GM12872 (cell line): Measurements from ENCODE around the gene MAGI1.

Experiments used
- TF ChIP-seq, protein P1 (sequence below): IDR thresholded peaks from 3 replicates; pipeline ENCODE4 v1.5.1; 2011; ENCODE audit warnings: low read depth, mild to moderate bottlenecking, low read length, moderate library complexity; ENCODE audit not compliant: insufficient read depth

MAGI1 gene

DNA sequence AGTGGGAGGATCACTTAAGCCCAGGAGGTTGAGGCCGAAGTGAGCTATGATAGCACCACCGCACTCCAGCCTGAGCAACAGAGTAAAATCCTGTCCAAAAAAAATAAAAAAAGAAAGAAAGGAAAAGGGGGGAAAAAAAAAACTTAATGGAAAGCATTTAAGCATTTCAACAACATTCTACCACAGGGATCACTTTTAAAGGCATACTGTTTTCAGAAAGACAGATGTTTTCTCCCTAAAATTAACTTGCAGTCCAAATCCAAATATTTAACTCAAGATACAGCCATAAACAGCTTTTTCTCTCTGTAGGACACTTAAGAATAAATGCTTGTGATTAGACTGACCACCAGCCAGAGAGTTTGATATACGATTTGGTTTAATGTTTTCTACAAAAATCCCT is 141.0 kb downstream of the MAGI1 start:
- TF ChIP-seq, protein P1, sequence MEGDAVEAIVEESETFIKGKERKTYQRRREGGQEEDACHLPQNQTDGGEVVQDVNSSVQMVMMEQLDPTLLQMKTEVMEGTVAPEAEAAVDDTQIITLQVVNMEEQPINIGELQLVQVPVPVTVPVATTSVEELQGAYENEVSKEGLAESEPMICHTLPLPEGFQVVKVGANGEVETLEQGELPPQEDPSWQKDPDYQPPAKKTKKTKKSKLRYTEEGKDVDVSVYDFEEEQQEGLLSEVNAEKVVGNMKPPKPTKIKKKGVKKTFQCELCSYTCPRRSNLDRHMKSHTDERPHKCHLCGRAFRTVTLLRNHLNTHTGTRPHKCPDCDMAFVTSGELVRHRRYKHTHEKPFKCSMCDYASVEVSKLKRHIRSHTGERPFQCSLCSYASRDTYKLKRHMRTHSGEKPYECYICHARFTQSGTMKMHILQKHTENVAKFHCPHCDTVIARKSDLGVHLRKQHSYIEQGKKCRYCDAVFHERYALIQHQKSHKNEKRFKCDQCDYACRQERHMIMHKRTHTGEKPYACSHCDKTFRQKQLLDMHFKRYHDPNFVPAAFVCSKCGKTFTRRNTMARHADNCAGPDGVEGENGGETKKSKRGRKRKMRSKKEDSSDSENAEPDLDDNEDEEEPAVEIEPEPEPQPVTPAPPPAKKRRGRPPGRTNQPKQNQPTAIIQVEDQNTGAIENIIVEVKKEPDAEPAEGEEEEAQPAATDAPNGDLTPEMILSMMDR: no peak

- TF ChIP-seq, protein P1: no peak
These were observed 142.4 kb downstream of the MAGI1 start for GRCh38 chr3:65896321-65896720.

GRCh38 chr3:65894679-65895453 is 143.9 kb downstream of the MAGI1 start:
- TF ChIP-seq, protein P1: no peak

DNA sequence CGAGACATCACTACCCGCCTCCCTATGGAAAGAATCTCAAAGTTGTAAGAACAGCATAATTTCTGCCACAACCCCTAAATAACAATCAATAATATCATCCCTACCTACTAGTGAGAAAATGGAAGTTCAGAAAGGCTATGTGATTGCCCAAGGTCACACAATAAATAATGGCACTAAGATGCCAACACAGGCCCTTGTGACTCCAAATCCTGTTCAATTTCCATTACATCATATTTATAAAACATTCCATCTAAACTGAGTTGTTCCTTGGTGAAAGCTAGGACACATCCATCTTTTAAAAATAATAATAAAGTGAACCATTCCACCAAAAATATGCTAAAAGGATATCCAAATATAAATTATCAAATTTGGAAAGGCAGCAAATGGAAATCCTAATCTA is 144.6 kb downstream of the MAGI1 start:
- TF ChIP-seq, protein P1: no peak

DNA sequence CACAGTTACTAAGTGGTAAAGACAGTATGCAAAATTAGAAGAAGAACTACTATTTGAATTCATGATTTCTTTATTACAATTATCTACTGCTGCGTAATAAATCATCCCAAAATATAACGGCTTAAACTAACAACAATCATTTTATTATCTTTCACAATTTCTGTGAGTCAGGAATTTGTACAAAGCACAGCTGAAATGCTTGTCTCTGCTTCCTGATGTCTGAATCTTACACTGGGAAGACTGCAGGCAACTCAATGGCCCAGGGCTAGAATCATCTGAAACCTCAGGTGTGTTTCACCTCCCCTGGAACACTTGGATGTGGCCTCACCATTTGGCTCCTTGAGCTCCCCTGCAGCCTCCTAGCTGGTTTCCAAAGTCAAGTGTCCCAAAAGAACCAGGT is 145.1 kb downstream of the MAGI1 start:
- TF ChIP-seq, protein P1: no peak

DNA sequence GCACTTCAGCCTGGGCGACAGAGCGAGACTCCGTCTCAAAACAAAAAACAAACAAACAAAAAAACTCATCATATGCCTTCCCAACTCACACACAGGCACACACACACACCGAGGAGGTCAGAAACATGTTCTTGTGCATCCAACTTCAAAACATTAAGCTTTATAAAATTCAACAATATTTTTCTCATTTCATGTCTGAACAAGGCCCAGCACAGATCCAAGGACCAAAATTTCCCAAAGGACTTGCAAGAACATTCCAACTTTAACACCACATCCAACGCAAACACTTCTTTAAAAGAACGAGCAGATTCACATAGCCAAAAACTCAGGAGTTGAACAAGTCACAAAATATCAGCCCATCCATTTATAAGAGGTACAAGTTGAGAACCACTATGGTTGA is 148.4 kb downstream of the MAGI1 start:
- TF ChIP-seq, protein P1: no peak

DNA sequence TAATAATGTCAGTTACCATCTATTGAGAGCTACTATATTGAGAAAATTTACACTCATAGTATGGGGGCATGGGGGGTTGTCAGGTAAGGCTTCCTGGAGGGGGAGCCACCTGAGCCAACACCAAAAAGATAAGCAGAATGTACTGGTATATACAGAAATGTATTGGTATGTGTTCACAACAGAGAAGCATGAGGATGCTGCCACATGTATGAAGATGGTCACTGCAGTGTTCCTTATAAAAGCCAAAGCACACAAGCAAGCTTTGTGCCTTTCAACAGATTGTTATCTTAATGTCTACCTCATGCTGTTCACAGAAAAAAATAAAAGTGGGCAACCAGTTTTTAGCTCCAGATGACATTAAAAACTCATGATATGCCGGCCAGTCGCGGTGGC is 149.0 kb downstream of the MAGI1 start:
- TF ChIP-seq, protein P1: no peak
